Fibroblast of lung (primary cell): ENCODE data around the gene TULP1.

Experiments
- EZH2 ChIP-seq: IDR thresholded peaks from 2 replicates; pipeline ENCODE4 v1.5.1; 2012; ENCODE audit warnings: low read length, control low read depth, mild to moderate bottlenecking; ENCODE audit errors: missing control alignments
- TF ChIP-seq, protein P1 (sequence below), 2 donors: IDR thresholded peaks in 1 of 2; conservative IDR thresholded peaks in 1 of 2; 1 replicate in 1 of 2; 2 replicates in 1 of 2; pipeline ENCODE4 v1.5.1; 2011 to 2012; ENCODE audit warnings: low read length in 2 of 2, control low read depth in 1 of 2, inconsistent platforms in 1 of 2, low read depth in 1 of 2, mild to moderate bottlenecking in 1 of 2

DNA sequence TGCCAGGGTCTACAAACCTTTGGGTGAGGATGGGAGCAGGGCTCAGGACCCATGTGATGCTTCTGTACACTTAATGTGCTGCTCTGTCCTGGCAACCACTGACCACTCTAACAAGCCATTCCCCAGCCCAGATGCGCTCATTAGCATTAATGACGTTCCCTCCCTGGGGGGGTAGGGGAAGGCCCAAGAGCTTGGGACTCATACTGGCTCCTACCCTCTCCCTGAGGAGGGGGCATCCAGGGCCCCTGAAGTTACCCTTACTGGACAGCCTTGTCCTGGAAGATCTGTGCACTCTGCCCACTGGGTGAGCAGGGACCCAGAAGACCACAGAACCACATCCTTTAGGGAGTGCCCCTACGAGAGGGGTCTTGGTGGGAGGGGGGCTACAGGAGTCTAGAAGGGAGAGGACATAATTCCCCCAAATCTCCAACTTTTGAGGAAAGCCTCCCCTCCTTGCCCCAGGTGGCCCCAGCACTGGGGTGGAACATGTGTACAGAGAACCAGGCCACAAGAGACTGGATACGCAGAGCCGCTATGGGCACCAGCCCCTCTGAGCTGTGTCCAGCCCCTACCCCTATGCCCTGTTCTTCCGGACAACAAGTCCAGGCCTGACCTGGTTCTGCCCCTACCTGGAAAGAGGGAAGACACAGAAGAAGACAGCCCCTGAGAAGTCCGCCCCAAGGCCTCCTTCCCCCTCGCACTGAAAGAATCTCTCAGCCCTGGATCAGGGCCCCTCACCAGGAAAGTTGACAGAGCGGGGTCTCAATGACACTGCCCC, 17.2 kb downstream of the TULP1 start:
- TF ChIP-seq, protein P1, sequence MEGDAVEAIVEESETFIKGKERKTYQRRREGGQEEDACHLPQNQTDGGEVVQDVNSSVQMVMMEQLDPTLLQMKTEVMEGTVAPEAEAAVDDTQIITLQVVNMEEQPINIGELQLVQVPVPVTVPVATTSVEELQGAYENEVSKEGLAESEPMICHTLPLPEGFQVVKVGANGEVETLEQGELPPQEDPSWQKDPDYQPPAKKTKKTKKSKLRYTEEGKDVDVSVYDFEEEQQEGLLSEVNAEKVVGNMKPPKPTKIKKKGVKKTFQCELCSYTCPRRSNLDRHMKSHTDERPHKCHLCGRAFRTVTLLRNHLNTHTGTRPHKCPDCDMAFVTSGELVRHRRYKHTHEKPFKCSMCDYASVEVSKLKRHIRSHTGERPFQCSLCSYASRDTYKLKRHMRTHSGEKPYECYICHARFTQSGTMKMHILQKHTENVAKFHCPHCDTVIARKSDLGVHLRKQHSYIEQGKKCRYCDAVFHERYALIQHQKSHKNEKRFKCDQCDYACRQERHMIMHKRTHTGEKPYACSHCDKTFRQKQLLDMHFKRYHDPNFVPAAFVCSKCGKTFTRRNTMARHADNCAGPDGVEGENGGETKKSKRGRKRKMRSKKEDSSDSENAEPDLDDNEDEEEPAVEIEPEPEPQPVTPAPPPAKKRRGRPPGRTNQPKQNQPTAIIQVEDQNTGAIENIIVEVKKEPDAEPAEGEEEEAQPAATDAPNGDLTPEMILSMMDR (conservative IDR thresholded peaks at IDR 0.05 in 1 of 2, IDR thresholded peaks at IDR 0.05 in 1 of 2; ENCODE audit: low read depth in 1 of 2, low read length in 2 of 2) = no peak
- TF ChIP-seq EZH2 = no peak
